GM19463 (cell line): ENCODE data around the gene ITGAE.
A peak's percentile ranks its signal among the peaks of the same experiment; 100 is the strongest.

Source experiments
- ATAC-seq: cut with Tn5 transposase; IDR thresholded peaks from one replicate; pipeline ENCODE4 v1.9.1; 2021; ENCODE audit warnings: mild to moderate bottlenecking, moderate library complexity; ENCODE audit not compliant: unreplicated experiment

The ITGAE gene

DNA sequence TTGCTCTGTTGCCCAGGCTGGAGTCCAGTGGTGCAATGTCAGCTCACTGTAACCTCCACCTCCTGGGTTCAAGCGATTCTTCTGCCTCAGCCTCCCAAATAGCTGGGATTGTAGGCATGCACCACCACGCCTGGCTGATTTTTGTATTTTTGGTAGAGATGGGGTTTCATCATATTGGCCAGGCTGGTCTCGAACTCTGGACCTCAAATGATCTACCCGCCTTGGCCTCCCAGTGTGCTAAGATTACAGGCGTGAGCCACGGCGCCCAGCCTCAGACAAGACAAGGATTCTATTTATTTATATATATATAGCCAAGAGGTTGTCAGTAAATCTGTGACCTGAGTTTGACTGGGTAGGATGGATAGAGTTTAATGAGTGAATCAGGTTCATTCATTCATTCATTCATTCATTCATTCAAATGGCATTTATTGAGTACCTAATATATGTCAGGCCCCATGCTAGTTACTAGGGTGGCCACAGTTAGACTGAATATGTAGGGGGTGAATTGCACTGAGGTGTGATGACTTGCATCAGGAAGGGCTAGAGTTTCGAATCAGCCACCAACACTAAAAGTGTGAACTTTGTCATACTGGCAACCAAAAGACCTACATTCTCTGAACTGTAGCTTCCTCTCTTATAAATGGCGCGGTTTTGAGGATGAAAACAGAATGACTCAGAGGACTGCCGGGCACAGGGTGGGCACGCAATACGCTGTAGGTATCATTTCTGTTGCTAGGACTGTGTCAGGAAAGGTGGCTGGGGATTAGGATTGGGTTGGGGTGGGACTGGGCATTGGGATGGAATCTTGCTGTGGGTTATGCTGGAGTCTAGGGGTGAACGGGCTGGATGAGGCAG lies 37.8 kb downstream of the ITGAE start:
- ATAC-seq, result peak; percentile 72

DNA sequence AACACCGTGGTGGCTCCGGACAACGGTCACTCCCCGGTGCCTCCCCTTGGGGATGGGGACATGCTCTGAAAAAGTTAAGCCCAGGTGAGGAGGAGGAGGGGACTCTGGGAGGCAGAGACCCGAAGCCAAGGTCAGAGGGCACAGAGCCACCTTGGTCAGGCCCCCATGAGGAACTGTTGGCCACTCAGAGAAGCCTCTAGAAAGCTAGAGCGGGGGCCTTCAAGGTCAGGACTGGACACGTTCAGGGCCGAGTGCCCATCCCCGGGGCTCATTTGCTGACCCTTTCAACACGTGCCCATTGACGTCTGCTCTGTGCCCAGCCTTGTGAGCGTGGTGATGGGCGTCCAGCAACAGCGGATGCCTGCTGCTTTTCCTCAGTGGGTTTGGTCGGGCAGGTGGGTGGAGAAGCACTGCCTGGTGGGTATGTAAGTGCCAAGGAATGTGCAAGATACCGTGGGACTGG lies 39.0 kb downstream of the ITGAE start:
- no peak for ATAC-seq

DNA sequence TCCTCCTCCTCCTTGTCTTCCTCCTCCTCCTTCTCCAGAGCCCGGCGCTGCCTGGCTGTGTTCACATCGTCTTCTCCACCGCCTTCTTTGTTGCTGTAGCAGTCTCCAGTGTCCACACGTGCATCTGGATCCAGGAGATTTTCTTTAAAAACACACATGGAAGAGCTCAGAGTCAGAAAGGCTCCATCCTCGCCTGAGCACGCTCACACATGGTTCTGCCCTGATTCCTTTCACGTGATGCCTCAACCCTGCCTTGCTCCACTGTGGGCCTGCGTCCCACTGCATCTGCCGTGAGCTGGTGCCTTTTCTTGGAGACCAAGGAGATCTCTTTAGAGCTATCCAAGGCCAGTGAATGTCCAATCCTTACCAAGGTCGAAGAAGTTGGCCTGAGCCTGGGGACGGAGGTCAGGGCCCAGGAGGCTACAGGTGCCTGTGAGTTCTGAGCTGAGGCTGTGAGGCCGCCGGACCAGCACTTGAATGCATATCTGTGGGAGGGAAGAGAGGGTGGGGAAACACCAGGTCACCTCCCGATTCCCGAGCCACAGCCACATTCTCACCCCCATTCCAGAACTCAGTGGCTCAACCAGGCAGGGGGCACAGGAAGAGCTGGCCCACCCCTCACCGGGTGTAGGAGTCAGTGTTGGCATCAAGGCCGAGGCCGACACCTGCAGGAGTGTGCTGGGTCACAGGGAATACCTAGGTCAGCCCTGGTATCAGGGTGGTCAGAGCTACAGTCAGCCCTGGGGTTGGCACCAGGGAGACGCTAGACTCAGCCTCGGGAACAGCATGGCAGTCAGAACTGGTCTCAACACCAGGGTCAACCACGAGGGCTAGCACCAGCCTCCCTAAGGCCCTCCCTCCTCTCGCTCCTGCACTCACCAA lies 39.7 kb downstream of the ITGAE start:
- ATAC-seq, result no peak

DNA sequence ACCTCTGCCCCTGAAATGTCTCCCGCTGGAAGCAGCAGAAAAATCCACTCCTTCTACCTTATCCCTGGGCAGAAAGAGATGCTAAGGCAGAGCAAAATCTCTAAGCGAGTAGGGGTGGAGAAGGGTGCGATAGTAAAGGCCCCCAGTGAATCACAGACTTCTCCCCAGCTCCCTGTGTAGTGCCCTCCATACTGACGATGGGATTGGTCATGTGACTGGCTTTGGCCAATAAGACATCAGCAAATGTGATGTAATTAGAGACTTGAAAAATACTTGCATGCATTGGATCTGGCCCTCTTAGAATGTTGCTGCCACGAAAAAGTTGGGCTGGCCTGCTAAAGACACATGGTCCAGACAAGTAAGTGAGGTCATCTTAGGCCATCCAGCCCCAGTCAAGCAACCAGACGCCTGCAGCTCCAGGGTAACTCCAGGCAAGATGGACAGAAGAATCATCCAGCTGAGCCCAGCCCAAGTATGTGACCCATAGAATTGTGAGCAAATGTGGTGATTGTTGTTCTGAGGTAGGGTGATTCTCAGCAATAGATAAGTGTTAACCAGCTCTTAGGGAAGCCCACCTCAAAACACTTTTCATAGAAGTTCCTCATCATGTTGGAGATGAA lies 41.3 kb downstream of the ITGAE start:
- no peak for ATAC-seq

DNA sequence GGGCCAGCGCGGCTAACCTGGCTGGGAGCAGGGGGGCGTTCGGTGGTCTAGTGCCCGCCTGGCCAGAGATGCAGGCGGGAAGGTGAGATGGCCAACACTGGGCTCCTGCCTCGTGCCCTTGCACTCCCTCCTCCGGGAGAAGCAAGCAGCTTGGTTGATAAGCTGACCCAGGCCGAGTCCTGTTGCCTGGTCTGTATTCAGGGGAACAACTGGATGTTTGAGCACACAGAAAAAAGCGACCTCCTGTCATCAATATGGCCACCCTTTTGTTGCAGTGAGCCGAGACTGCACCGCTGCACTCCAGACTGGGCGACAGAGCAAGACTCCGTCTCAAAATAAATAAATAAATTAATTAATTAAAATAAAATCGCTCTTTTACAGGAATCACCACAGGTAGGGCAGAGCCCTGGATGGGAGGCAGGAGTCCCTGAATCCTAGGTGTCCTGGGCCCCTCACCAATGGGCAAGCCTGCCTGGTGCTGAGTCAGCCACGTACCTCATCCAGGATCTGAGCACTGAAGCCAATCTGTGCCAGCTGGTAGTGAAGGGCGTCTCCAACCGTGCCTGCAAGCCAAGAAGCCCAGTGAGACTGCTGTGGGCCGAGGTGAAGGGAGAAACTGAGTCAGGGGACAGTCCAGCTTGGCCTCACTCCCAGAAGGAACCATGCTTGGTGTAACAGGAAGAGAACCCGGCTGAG lies 45.5 kb downstream of the ITGAE start:
- ATAC-seq, result no peak

DNA sequence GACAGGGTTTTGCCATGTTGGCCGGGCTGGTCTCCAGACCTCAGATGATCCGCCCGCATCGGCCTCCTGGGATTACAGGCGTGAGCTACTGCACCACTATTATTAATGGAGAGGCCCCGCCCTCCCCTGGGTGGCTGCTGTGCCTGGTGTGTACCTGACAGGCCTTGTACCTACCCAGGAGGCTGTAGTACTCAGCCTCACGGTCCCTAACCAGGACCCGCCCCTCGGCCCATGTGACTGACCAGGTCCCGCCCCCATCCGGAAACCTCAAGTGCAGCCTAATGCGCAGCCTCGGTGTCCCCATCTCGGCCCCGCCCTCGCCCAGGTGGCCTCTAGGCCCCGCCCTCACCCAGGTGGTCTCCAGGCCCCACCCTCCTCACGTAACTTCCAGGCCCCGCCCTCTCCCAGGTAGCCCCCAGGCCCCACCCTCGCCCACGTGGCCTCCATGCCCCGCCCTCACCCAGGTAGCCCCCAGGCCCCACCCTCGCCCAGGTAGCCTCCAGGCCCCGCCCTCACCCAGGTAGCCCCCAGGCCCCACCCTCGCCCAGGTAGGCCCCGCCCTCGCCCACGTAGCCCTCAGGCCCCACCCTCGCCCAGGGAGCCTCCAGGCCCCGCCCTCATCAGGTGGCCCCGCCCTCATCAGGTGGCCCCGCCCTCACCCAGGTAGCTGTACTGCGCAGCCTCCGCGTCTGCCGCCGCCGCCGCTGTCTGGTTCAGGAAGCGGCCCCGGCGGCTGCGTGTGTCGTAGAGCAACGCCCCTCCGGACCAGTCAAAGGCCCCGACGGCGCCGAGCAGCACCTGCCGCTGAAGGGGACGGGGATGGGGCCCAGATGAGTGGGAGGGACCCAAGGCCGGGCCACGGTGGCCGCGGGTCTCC lies 46.3 kb downstream of the ITGAE start:
- ATAC-seq, result no peak

DNA sequence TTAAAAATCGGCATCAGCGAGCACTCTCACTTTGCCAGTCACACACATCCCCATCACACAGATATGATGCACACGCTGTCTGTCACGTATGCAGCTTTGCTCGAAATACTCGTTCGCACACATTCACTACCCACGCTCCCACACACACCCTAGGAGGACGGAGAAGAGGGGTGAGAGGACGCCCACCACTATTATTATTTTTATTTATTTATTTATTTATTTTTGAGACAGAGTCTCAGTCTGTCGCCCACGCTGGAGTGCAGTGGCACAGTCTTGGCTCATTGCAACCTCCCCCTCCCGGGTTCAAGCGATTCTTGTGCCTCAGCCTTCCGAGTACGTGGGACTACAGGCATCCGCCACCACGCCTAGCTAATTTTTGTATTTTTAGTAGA lies 46.9 kb downstream of the ITGAE start:
- ATAC-seq, result no peak

DNA sequence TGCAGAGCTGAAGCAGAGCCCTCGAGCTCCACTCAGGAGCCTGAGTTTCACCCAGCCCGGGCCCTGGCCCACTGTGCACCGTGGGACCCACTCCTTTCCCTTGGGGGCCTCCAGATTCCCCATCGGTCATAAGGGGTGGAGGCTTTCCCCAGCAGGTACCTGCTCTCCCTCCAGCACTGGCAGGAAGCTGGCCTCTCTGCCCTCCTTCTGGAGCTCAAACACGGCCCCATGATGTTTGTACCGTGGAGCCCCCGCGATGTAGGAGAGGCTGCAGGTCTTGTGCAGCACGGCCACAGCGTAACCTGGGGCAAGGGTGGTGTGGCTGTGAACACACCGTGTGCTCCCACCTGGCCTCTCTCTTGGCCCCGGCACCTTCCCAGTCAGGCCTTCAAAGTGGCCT lies 47.4 kb downstream of the ITGAE start:
- ATAC-seq, result no peak

DNA sequence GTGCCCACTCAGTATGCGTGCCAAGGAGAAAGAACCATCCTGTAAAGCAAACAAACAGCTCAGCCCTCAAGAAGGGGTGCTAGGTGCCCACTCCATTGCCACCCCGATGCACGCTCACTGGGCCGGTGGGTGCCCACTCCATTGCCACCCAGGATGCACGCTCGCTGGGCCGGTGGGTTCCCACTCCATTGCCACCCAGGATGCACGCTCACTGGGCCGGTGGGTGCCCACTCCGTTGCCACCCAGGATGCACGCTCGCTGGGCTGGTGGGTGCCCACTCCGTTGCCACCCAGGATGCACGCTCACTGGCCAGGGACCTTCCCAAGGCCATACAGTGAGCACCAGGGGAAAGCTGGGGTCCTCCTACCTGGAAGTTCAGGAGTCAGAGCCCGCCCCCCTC lies 49.2 kb downstream of the ITGAE start:
- no peak for ATAC-seq

DNA sequence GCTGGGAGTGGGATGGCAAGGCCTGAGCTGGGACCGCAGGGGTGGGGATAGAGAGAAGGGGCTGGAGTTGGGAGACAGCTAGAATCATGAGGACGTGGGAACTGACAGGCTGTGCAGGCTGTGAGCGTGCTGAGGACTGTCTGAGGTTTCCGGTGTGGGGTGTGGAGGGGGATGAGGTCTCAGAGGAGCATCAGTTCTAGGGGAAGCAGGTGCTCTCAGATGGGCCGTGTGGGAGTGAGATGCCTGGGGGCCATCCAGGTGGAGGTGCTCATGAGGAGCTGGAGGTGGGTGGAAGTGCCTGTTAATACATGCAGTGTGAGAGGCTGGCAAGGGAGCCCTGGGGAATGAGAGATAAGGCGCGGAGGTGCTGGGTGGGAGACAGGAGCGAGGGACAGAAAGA lies 50.1 kb downstream of the ITGAE start:
- ATAC-seq, result no peak

DNA sequence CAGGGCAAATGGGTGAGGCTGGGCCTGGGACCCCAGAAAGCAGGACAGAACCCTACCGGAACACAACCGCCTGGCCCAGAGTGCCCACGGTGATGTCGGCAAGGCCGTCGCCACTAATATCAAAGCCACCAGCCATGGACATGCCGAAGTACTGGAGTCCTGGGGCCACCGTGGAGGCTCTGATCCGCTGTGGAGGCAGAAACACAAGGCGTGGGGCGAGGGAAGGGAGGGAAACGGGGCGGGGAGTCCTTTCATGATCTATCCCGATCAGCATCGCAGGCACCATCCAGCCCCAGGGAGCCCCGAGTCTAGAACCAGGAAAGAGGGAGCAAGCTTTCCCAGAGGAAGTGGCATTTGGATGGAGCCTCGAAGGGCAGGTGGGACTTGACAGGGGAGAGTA lies 50.7 kb downstream of the ITGAE start:
- no peak for ATAC-seq

DNA sequence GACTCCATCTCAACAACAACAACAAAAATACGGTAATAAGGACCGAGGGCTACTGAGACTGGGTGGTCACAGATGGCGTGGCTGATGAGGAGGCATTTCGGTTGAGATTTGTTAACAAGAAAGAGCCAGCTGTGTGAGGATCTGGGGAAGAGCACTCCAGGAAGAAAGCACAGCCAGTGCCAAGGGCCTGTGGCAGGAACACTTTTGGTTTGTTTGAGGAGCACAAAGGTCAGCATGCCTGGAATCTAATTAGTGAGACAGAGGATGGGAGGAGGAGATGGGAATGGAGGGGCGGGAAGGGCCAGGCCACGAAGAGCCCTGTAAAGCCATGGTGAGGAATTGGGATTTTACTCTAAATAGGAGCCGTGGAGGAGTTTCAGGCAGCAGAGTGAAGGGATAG lies 52.4 kb downstream of the ITGAE start:
- no peak for ATAC-seq

DNA sequence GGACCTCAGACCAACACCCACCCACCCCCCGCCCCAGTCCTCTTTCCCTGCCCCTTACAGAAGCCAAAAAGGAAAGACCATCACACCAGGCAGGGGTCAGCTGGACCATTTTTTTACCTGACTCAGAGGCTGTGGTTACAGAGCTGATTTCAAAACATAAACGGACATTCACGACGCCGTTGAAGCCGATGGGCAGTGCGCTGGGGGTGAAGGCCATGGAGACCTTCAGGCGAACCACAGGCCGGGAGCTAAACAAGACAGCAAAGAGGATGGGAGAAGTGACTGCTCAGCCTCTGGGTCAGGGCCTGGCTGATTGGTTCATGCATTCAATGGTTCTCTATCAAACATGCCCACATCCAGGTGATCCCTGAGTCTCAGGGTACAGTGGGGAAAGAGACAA lies 53.2 kb downstream of the ITGAE start:
- no peak for ATAC-seq

DNA sequence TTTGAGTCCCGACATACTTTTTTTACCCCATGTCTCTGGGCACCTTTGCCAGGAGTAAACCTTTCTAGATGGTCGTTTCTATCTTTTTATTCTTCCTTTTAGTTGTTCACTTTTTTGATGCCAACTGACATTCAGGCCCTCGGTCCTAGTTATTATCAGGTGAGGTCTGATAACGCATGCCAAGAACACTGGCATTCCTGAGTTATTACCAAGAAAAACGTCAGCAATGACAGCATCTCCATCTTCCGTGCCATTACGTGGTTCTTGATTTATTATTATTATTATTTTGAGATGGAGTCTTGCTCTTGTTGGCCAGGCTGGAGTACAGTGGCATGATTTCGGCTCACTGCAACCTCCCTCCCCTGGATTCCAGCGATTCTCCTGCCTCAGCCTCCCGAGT lies 55.9 kb downstream of the ITGAE start:
- no peak for ATAC-seq

DNA sequence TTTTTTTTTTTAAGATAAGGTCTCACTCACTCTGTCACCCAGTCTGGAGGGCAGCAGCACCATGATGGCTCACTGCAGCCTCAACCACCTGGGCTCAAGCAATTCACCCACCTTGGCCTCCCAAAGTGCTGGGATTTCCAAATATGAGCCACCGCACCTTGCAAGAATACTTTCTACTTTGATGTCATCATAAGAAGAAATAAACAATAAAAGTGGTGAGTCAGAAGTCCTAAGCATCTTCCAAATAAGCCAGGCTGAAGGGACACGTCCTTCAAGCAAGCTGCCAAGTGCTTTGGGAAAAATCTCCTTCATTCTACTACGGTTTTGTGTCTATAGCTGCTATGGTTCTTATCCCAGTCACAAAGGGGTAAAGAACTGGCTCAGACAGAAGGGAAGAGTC lies 57.0 kb downstream of the ITGAE start:
- no peak for ATAC-seq

DNA sequence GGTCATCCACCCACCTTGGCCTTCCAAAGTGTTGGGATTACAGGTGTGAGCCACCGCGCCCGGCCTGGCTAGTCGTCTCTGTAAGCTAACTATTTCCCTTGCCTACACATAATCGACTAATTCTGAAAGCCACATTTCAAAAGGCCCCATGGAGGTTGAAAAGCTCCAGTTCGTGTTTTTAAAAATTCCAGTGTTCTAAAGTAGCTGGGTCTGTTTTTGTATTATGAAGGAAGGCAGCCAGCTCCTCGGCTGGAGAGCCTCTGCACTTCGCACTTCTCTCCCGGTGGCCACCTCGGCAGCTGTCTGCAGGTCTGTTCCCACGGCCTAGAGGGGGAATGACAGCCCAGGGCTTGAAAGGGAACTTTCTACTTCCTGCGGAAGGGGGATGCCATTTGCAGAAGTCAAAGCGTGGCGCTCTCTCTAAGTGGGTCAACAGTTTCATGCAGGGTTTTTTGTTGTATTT lies 60.3 kb downstream of the ITGAE start:
- no peak for ATAC-seq

DNA sequence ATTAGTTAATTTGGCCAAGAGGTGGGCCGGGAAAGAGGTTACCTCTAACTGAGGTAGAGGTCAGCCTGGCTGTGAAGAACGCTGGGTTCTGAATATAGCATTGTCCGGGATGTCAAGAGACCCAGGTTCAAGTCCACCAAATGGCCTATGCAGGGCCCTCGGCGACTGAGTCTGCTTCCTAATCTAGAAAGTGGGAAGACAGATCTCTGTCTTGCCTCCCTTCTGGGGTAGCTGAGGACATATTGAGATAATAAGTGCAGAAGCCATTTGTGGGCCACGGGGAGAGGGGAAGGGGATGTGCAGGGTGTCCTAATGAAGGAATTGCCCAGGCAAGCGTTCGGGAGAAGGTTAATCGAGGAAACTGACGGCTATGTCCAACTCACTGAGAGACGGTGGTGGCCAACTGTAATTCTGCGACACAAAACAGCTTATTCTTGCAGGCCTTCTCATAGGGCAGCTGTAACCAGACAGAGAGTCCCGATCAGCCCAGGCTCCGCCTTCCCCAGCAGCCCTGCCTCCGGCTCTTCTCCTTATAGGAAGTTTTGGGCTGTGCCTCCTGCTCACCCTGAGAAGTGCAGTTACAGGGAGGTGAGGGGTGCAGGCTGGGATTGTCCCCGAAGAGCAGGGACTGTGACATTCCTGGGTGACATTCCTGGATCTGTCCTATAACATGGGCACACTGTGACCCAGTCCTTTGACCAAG lies 61.4 kb downstream of the ITGAE start:
- ATAC-seq, result no peak

DNA sequence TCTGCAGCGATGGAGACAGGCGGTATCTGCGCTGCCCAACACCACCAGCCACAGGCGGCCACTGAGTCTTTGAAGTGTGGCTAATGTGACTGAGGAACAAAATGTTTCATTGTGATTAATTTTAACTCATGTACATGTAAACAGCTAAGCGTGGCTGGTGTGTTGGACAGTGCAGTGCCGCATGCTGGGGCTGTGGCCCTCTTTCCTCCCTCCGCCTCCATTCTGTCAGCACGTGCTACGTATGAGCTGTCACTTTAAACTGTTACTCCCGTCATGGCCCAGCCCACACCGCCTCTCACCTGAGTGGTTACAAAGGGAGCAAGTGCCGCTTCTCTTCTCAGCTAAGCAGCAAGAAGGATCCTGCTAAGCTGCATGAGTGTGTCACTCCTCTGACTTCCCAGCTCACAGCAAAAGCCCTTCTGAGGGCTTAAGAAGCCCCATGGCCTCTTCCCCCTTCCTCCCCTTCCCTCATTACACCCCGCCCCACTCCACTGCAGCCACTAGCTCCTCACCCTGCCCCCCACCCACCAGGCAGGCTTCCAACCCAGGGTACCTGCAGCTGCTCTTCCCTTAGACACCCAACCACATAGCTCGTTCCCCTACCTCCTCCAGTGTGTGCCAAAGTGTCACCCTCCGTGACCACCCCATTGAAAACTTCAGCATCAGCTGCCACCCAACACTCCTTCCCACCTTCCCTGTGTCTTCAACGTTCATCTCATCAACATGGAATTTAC lies 62.3 kb downstream of the ITGAE start:
- ATAC-seq, result no peak

DNA sequence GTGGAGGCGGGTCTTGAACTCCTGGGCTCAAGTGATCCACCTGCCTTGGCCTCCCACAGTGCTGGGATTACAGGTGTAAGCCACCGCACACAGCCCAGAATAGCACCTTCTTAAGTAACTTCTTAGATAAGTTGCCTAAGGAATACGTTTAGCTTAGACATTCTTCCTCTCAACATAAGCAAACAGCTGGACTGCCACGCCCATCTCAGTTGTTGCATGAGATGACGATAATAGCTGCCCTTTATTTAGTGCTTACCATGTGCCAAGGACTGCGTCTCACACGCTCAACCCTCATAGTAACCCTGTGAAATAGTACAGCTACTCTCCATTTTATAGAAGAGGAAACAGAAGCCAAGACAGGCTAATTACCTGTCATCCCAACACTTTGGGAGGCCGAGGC lies 65.5 kb downstream of the ITGAE start:
- ATAC-seq, result no peak
